ENCODE data around the gene HSD11B2.

The HSD11B2 gene

GRCh38 chr16:67417333-67418061, 13.4 kb upstream of the HSD11B2 start:
- TF ChIP-seq CTCF (IDR thresholded peaks at IDR 0.05; ENCODE audit: control insufficient read depth, extremely low read depth, insufficient read depth) = no peak
- DNase-seq (ENCODE audit: low read depth) = no peak

GRCh38 chr16:67419502-67419901, 11.4 kb upstream of the HSD11B2 start:
- H3K4me3 ChIP-seq (ENCODE audit: low read depth, low read length) = no peak overlapping the region
- DNase-seq (ENCODE audit: low read depth) = no peak
- no peak for TF ChIP-seq CTCF (IDR thresholded peaks at IDR 0.05; ENCODE audit: control insufficient read depth, extremely low read depth, insufficient read depth)

More at GRCh38 chr16:67417333-67418061, 13.4 kb upstream of the HSD11B2 start:
- H3K4me3 ChIP-seq (ENCODE audit: low read depth, low read length) = no peak overlapping the region

GRCh38 chr16:67419931-67420330, 11.0 kb upstream of the HSD11B2 start:
- no peak overlapping the region for H3K4me3 ChIP-seq (ENCODE audit: low read depth, low read length)
- DNase-seq (ENCODE audit: low read depth) = no peak
- TF ChIP-seq CTCF (IDR thresholded peaks at IDR 0.05; ENCODE audit: control insufficient read depth, extremely low read depth, insufficient read depth) = no peak

GRCh38 chr16:67421030-67421429, 9.9 kb upstream of the HSD11B2 start:
- H3K4me3 ChIP-seq (ENCODE audit: low read depth, low read length) = no peak overlapping the region
- DNase-seq (ENCODE audit: low read depth) = no peak

GRCh38 chr16:67423015-67423414, 7.9 kb upstream of the HSD11B2 start:
- no peak overlapping the region for H3K4me3 ChIP-seq (ENCODE audit: low read depth, low read length)
- TF ChIP-seq CTCF (IDR thresholded peaks at IDR 0.05; ENCODE audit: control insufficient read depth, extremely low read depth, insufficient read depth) = no peak
- no peak for DNase-seq (ENCODE audit: low read depth)

More at GRCh38 chr16:67421030-67421429, 9.9 kb upstream of the HSD11B2 start:
- TF ChIP-seq CTCF (IDR thresholded peaks at IDR 0.05; ENCODE audit: control insufficient read depth, extremely low read depth, insufficient read depth) = no peak

- no peak overlapping the region for H3K4me3 ChIP-seq (ENCODE audit: low read depth, low read length)
- no peak for TF ChIP-seq CTCF (IDR thresholded peaks at IDR 0.05; ENCODE audit: control insufficient read depth, extremely low read depth, insufficient read depth)
- no peak for DNase-seq (ENCODE audit: low read depth)
Observed at GRCh38 chr16:67423611-67424260, 7.2 kb upstream of the HSD11B2 start.

All from LNCaP clone FGC (cell line).